AG09319 (cell line): ENCODE measurements around the gene NSUN4.
"Not testable (repeated sequence)": the region's sequence is repeated elsewhere in the genome, so short reads cannot be mapped to it uniquely, and the experiment has no call there.

Source experiments
- DNase-seq: peaks from one replicate; pipeline ENCODE4 v3.0.0-alpha.2; 2010; ENCODE audit warnings: low read depth; ENCODE audit errors: extremely low read depth
- TF ChIP-seq, protein P1 (sequence below): IDR thresholded peaks from 2 replicates; pipeline ENCODE4 v1.5.1; 2011; ENCODE audit warnings: low read depth, mild to moderate bottlenecking, inconsistent platforms, low read length, moderate library complexity

NSUN4 gene

GRCh38 chr1:46334030-46334384 lies 6.6 kb upstream of the NSUN4 start:
- TF ChIP-seq, protein P1, sequence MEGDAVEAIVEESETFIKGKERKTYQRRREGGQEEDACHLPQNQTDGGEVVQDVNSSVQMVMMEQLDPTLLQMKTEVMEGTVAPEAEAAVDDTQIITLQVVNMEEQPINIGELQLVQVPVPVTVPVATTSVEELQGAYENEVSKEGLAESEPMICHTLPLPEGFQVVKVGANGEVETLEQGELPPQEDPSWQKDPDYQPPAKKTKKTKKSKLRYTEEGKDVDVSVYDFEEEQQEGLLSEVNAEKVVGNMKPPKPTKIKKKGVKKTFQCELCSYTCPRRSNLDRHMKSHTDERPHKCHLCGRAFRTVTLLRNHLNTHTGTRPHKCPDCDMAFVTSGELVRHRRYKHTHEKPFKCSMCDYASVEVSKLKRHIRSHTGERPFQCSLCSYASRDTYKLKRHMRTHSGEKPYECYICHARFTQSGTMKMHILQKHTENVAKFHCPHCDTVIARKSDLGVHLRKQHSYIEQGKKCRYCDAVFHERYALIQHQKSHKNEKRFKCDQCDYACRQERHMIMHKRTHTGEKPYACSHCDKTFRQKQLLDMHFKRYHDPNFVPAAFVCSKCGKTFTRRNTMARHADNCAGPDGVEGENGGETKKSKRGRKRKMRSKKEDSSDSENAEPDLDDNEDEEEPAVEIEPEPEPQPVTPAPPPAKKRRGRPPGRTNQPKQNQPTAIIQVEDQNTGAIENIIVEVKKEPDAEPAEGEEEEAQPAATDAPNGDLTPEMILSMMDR = no peak

DNA sequence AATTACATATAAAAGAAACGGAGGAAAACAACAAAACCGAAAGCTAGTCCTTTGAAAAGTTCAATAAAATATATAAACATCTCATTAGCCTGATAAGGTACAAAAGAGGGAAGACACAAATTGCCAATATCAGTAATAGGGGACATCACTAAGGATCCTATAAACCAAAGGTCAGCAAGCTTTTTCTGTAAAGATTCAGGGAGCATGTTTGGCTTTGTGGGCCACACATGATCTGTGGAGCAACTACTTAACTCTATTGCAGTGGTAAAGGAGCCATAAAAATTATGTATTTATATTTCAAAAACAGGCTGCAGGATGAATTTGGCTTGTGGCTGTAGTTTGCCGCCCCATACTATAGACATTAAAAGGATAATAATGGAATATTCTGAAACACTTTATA lies 5.5 kb upstream of the NSUN4 start:
- TF ChIP-seq, protein P1 = no peak
- no peak for DNase-seq

More at GRCh38 chr1:46334030-46334384, 6.6 kb upstream of the NSUN4 start:
- DNase-seq = no peak

GRCh38 chr1:46337409-46337808 lies 3.2 kb upstream of the NSUN4 start:
- DNase-seq = not testable (repeated sequence)

GRCh38 chr1:46341222-46342083 lies 846 bp downstream of the NSUN4 start:
- no peak for DNase-seq
- TF ChIP-seq, protein P1 = no peak

DNA sequence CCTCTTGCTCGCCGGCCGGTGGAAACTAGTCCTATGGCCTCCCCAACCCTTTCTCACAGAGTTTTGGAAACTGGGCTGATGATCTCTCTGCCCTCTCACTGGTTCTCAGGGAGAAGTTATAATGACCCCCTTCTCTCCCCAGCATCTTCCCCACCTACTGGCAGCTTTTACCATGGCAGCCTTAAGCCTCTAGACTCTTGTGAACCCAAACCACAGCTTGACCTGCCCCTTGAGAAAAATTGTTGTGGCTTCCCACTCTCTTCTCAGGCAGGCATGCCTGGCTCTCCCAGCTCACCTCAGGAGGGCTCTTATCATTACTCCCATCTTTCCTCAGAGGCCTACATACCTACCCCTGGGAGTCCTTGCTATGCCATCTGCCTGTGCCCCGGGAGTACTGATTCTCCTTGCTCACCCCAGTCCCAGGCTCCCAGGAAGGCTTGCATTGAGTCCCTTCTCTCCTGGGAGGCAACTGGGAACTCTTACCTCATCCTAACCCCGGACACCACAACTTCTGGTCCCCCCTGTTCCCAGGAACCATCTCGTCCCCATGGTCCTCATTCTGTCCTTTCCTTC lies 1.6 kb downstream of the NSUN4 start:
- TF ChIP-seq, protein P1 = peak; percentile 17
- no peak for DNase-seq

GRCh38 chr1:46342677-46343350 lies 2.2 kb downstream of the NSUN4 start:
- DNase-seq = no peak
- TF ChIP-seq, protein P1 = no peak

DNA sequence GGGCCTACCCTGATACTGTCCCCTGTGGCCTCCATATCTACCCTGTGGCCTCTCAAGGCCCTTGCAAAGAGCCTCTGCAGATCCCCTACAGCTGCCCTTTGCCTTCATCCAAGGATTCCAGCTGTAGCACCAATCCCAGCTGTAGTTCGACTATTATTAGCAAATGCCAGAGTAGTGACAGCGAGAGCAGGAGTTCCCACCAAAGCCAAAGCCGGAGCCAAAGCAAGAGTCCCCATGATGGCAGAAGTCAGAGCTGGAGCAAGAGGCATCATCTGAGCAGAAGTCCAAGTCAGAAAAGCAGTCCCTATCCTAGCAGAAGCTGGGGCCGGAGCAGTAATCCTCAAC lies 2.7 kb downstream of the NSUN4 start:
- no peak for DNase-seq
- TF ChIP-seq, protein P1 = no peak
